SHP77 (cell line): Measurements from ENCODE around the gene SLC7A14.

Experiments
- DNase-seq, 2 experiments: peaks; one replicate each; lab custom pipeline; 2025; lab: John Stamatoyannopoulos, UW

The SLC7A14 gene

GRCh38 chr3:170470063-170471016 lies 115.5 kb downstream of the SLC7A14 start:
- no peak for DNase-seq

- DNase-seq = no peak
Measured at GRCh38 chr3:170469151-170470062, 116.5 kb downstream of the SLC7A14 start.

- DNase-seq = no peak
Measured at GRCh38 chr3:170467571-170468147, 118.2 kb downstream of the SLC7A14 start.

GRCh38 chr3:170467007-170467406 lies 118.9 kb downstream of the SLC7A14 start:
- DNase-seq = no peak

- no peak for DNase-seq
Measured at GRCh38 chr3:170465955-170466354, 119.9 kb downstream of the SLC7A14 start.

- DNase-seq = no peak
Measured at GRCh38 chr3:170463011-170463410, 122.9 kb downstream of the SLC7A14 start.

- DNase-seq = no peak
Measured at GRCh38 chr3:170458285-170458684, 127.6 kb downstream of the SLC7A14 start.

GRCh38 chr3:170454509-170454908 lies 131.4 kb downstream of the SLC7A14 start:
- DNase-seq = no peak

- no peak for DNase-seq
Measured at GRCh38 chr3:170450039-170450438, 135.8 kb downstream of the SLC7A14 start.

- DNase-seq = no peak
Measured at GRCh38 chr3:170448584-170448983, 137.3 kb downstream of the SLC7A14 start.

GRCh38 chr3:170443457-170443856 lies 142.4 kb downstream of the SLC7A14 start:
- no peak for DNase-seq

- DNase-seq = no peak
Measured at GRCh38 chr3:170442947-170443346, 142.9 kb downstream of the SLC7A14 start.

GRCh38 chr3:170441412-170441811 lies 144.5 kb downstream of the SLC7A14 start:
- DNase-seq = no peak

GRCh38 chr3:170440344-170440743 lies 145.5 kb downstream of the SLC7A14 start:
- no peak for DNase-seq

- no peak for DNase-seq
Measured at GRCh38 chr3:170438836-170439235, 147.0 kb downstream of the SLC7A14 start.

GRCh38 chr3:170437696-170438407 lies 148.0 kb downstream of the SLC7A14 start:
- DNase-seq = no peak

- no peak for DNase-seq
Measured at GRCh38 chr3:170437176-170437575, 148.7 kb downstream of the SLC7A14 start.

- no peak for DNase-seq
Measured at GRCh38 chr3:170436697-170437096, 149.2 kb downstream of the SLC7A14 start.

GRCh38 chr3:170432416-170432815 lies 153.5 kb downstream of the SLC7A14 start:
- DNase-seq = no peak

GRCh38 chr3:170431054-170431453 lies 154.8 kb downstream of the SLC7A14 start:
- DNase-seq = no peak

GRCh38 chr3:170429050-170429449 lies 156.8 kb downstream of the SLC7A14 start:
- DNase-seq = no peak

- no peak for DNase-seq
Measured at GRCh38 chr3:170428095-170428494, 157.8 kb downstream of the SLC7A14 start.
